GM11168 (cell line): Measurements from ENCODE around the gene CNTN1.

Source experiments
- in situ Hi-C: fragments of 300-500 bp; cut with MboI; formaldehyde crosslinking; loops from one replicate; pipeline ENCODE4 v1.12.0; 2022; ENCODE audit warnings: low sequenced_read_pairs; ENCODE audit not compliant: unreplicated experiment

CNTN1 gene

GRCh38 chr12:40691913-40692764 lies at the start of gene CNTN1:
Gene CNTN1, plus strand, starts transcription at chr12:40692439.
- in situ Hi-C loops: no loop called here

GRCh38 chr12:40643506-40643905 lies 48.7 kb upstream of the CNTN1 start:
- in situ Hi-C loops: no loop called here

- in situ Hi-C loops: no loop called here
These were observed 48.3 kb upstream of the CNTN1 start for GRCh38 chr12:40643976-40644375.

GRCh38 chr12:40644708-40645107 lies 47.5 kb upstream of the CNTN1 start:
- in situ Hi-C loops: no loop called here

- in situ Hi-C loops: no loop called here
These were observed 46.9 kb upstream of the CNTN1 start for GRCh38 chr12:40645361-40645760.

- in situ Hi-C loops: no loop called here
These were observed 45.8 kb upstream of the CNTN1 start for GRCh38 chr12:40646456-40646855.

GRCh38 chr12:40646911-40647310 lies 45.3 kb upstream of the CNTN1 start:
- in situ Hi-C loops: no loop called here

- in situ Hi-C loops: no loop called here
These were observed 44.6 kb upstream of the CNTN1 start for GRCh38 chr12:40647651-40648050.

- in situ Hi-C loops: no loop called here
These were observed 43.7 kb upstream of the CNTN1 start for GRCh38 chr12:40648519-40648918.

- in situ Hi-C loops: no loop called here
These were observed 42.1 kb upstream of the CNTN1 start for GRCh38 chr12:40650038-40650704.

- in situ Hi-C loops: no loop called here
These were observed 36.8 kb upstream of the CNTN1 start for GRCh38 chr12:40655451-40655850.

- in situ Hi-C loops: no loop called here
These were observed 29.9 kb upstream of the CNTN1 start for GRCh38 chr12:40662366-40662765.

GRCh38 chr12:40663781-40664180 lies 28.5 kb upstream of the CNTN1 start:
- in situ Hi-C loops: no loop called here

GRCh38 chr12:40668099-40668529 lies 24.1 kb upstream of the CNTN1 start:
- in situ Hi-C loops: no loop called here

- in situ Hi-C loops: no loop called here
These were observed 19.4 kb upstream of the CNTN1 start for GRCh38 chr12:40672741-40673271.

- in situ Hi-C loops: no loop called here
These were observed 11.1 kb upstream of the CNTN1 start for GRCh38 chr12:40681148-40681547.

GRCh38 chr12:40684986-40685385 lies 7.3 kb upstream of the CNTN1 start:
- in situ Hi-C loops: no loop called here

GRCh38 chr12:40688085-40688725 lies 4.0 kb upstream of the CNTN1 start:
- in situ Hi-C loops: no loop called here

- in situ Hi-C loops: no loop called here
These were observed 2.7 kb upstream of the CNTN1 start for GRCh38 chr12:40689576-40689975.

- in situ Hi-C loops: no loop called here
These were observed 547 bp downstream of the CNTN1 start for GRCh38 chr12:40692765-40693206.
